ENCODE measurements around the gene TNK1. TPM values are rescaled to one million over a fixed set of nuclear protein-coding genes. Genes with fewer than 3 reads are reported as not detected.

TNK1 gene
- total RNA-seq, 6 donors from 2014 or later = 5.8 to 16.8 (median 8.2) TPM

DNA sequence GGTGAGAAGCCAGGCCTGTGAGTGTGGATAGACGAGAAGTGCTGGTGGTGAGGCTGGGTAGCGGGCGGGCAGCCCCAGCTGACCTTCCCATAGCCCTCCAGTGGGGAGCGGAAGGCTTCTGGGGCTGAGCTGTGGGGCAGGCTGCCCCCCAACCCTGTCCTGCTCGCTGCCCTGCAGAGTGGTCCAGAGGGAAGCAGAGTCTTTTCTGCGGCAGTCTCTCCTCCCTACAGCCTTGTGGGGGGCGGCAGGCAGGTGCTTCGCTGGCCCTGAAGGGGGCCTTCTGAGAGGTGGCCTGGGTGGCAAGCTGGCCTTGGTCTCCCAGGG is 30.5 kb downstream of the TNK1 start:
- 95 to 98% methylated on average over 6 to 8 of the region's 8 CpGs for WGBS, 2 donors
- Histone ChIP-seq H3K4me3 (no peak overlapping the region), H3K36me3 (peaks cover 0 to 8% (median 3%) of the 10 kb centered on the region in 4 donors), H3K27ac (no peak overlapping the region), H3K27me3 (no peaks in the 10 kb centered on the region), H3K4me1 (no peaks in the 10 kb centered on the region), H3K9me3 (no peaks in the 10 kb centered on the region)
- DNase-seq (no peak), ATAC-seq (ENCODE audit: low FRiP score in 2 of 2) (no peak)
- TF ChIP-seq POLR2AphosphoS5 (IDR thresholded peaks at IDR 0.05) (no peak), POLR2A (IDR thresholded peaks at IDR 0.05) (no peak), EP300 (IDR thresholded peaks at IDR 0.05) (no peak)
- TF ChIP-seq, protein P1, sequence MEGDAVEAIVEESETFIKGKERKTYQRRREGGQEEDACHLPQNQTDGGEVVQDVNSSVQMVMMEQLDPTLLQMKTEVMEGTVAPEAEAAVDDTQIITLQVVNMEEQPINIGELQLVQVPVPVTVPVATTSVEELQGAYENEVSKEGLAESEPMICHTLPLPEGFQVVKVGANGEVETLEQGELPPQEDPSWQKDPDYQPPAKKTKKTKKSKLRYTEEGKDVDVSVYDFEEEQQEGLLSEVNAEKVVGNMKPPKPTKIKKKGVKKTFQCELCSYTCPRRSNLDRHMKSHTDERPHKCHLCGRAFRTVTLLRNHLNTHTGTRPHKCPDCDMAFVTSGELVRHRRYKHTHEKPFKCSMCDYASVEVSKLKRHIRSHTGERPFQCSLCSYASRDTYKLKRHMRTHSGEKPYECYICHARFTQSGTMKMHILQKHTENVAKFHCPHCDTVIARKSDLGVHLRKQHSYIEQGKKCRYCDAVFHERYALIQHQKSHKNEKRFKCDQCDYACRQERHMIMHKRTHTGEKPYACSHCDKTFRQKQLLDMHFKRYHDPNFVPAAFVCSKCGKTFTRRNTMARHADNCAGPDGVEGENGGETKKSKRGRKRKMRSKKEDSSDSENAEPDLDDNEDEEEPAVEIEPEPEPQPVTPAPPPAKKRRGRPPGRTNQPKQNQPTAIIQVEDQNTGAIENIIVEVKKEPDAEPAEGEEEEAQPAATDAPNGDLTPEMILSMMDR (IDR thresholded peaks at IDR 0.05) = no peak

DNA sequence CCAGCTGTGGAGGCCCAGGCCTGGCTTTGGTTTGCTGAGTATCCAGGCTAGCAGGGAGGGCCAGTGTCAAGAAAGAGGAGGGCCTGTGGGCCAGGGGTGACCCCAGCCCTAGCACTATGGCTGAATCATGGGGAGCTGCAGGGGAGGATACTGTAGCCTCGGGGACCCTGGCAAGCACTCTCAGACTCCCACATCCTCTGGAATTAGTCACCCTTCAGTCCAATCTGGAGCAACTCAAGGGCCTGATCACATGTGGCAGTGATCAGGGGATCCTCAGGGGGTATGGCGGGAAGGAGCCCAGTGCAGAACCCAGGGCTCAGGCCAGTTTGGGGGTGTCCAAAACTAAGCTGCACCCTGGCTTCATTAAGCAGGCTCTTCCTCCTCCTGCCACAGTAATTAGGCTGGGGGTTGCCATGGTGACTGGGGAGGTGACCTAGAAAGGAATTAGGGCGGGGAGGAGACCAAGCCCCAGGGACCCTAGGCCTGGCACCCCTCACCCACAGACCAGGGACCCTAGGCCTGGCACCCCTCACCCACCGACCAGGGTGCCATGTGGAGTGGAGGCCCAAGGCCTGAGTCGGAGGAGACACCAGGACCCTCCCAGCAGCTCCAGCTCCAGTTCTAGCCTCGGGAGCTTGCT is 32.6 kb downstream of the TNK1 start:
- DNase-seq (no peak), ATAC-seq (ENCODE audit: low FRiP score in 2 of 2) (no peak)
- no peaks in the 10 kb centered on the region for H3K27me3 ChIP-seq
- no peaks in the 10 kb centered on the region for H3K9me3 ChIP-seq
- H3K36me3 ChIP-seq = peaks cover 0 to 14% (median 6%) of the 10 kb centered on the region in 4 donors
- no peak for TF ChIP-seq POLR2AphosphoS5 (IDR thresholded peaks at IDR 0.05)
- no peak for TF ChIP-seq EP300 (IDR thresholded peaks at IDR 0.05)
- no peak overlapping the region for H3K4me3 ChIP-seq
- WGBS, 2 donors = 87 to 90% methylated on average over 6 of the region's 6 CpGs
- no peaks in the 10 kb centered on the region for H3K4me1 ChIP-seq
- H3K27ac ChIP-seq = no peak overlapping the region

DNA sequence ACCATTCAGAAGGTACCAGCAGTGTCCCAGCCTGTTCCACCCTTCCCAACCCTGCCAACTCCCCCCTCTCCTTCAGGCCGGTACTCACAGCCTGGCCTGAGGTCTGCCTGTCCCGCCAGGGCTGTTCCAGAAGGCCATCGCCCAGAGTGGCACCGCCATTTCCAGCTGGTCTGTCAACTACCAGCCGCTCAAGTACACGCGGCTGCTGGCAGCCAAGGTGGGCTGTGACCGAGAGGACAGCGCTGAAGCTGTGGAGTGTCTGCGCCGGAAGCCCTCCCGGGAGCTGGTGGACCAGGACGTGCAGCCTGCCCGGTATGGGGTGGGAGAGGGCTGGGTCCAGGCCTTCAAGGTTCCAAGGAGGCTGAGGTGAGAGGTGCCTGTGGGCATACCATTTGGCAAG is 33.9 kb downstream of the TNK1 start:
- 86 to 87% methylated on average over 5 to 14 of the region's 14 CpGs for WGBS, 2 donors
- Histone ChIP-seq H3K27me3 (no peaks in the 10 kb centered on the region), H3K27ac (no peak overlapping the region), H3K4me1 (no peaks in the 10 kb centered on the region), H3K36me3 (peaks cover 0 to 11% (median 3%) of the 10 kb centered on the region in 4 donors), H3K9me3 (no peaks in the 10 kb centered on the region), H3K4me3 (no peak overlapping the region)
- TF ChIP-seq, protein P1 (IDR thresholded peaks at IDR 0.05) = no peak
- TF ChIP-seq EP300 (IDR thresholded peaks at IDR 0.05) (no peak), POLR2AphosphoS5 (IDR thresholded peaks at IDR 0.05) (no peak), POLR2A (IDR thresholded peaks at IDR 0.05) (no peak)
- DNase-seq = peak in 1 of 2 donors; percentile 69
- no peak for ATAC-seq (ENCODE audit: low FRiP score in 2 of 2)

DNA sequence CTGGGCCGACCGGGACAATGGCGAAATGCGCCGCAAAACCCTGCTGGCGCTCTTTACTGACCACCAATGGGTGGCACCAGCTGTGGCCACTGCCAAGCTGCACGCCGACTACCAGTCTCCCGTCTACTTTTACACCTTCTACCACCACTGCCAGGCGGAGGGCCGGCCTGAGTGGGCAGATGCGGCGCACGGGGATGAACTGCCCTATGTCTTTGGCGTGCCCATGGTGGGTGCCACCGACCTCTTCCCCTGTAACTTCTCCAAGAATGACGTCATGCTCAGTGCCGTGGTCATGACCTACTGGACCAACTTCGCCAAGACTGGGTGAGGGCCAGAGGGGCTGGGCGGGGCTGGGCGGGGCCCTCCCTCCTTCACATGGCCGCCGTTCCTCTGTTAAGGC is 34.9 kb downstream of the TNK1 start:
- peaks cover 0 to 11% (median 3%) of the 10 kb centered on the region in 4 donors for H3K36me3 ChIP-seq
- no peaks in the 10 kb centered on the region for H3K27me3 ChIP-seq
- H3K4me1 ChIP-seq = no peaks in the 10 kb centered on the region
- no peaks in the 10 kb centered on the region for H3K9me3 ChIP-seq
- WGBS, 2 donors = 88 to 90% methylated on average over 21 to 23 of the region's 23 CpGs
- peak in 1 of 2 donors; percentile 81 for DNase-seq
- TF ChIP-seq POLR2A (IDR thresholded peaks at IDR 0.05) (no peak), EP300 (IDR thresholded peaks at IDR 0.05) (no peak), POLR2AphosphoS5 (IDR thresholded peaks at IDR 0.05) (no peak)
- TF ChIP-seq, protein P1 (IDR thresholded peaks at IDR 0.05) = no peak
- no peak overlapping the region for H3K4me3 ChIP-seq
- no peak overlapping the region for H3K27ac ChIP-seq
- no peak for ATAC-seq (ENCODE audit: low FRiP score in 2 of 2)

GRCh38 chr17:7416323-7416722 is 35.4 kb downstream of the TNK1 start:
- DNase-seq (no peak), ATAC-seq (ENCODE audit: low FRiP score in 2 of 2) (no peak)
- no peak overlapping the region for H3K4me3 ChIP-seq
- H3K9me3 ChIP-seq = no peaks in the 10 kb centered on the region
- H3K4me1 ChIP-seq = no peaks in the 10 kb centered on the region
- WGBS, 2 donors = 79 to 84% methylated on average over 6 of the region's 6 CpGs
- no peak overlapping the region for H3K27ac ChIP-seq
- no peaks in the 10 kb centered on the region for H3K27me3 ChIP-seq
- no peak for TF ChIP-seq POLR2A (IDR thresholded peaks at IDR 0.05)
- TF ChIP-seq POLR2AphosphoS5 (IDR thresholded peaks at IDR 0.05) = no peak
- TF ChIP-seq, protein P1 (IDR thresholded peaks at IDR 0.05) = no peak
- TF ChIP-seq EP300 (IDR thresholded peaks at IDR 0.05) = no peak
- peaks cover 0 to 11% (median 3%) of the 10 kb centered on the region in 4 donors for H3K36me3 ChIP-seq

Measured in upper lobe of left lung (tissue), 6 donors.